ENCODE results near the gene BTC. TPM values are rescaled to one million over a fixed set of nuclear protein-coding genes. Genes with fewer than 3 reads are reported as not detected.

BTC gene
- total and polyA plus RNA-seq, 2 of the 13 experiments (the other 11 are each of a cell fraction or from before 2014, with no cell fraction given): not detected

GRCh38 chr4:74758551-74759145, 35.7 kb downstream of the BTC start (continued):
- no peak for TF ChIP-seq ZNF615 (CRISPR knock-in tag; IDR thresholded peaks at IDR 0.05; ENCODE audit: borderline replicate concordance)
- no peak for TF ChIP-seq FUBP1 (CRISPR knock-in tag; IDR thresholded peaks at IDR 0.05; ENCODE audit: borderline replicate concordance)
- no peak for TF ChIP-seq ZNF503 (CRISPR knock-in tag; IDR thresholded peaks at IDR 0.05)
- no peak for TF ChIP-seq SUZ12 (IDR thresholded peaks at IDR 0.05; ENCODE audit: low read depth, low read length)
- TF ChIP-seq SOX13 (IDR thresholded peaks at IDR 0.05): no peak
- TF ChIP-seq SOX13 (CRISPR knock-in tag; conservative IDR thresholded peaks at IDR 0.05 in 1 of 2, IDR thresholded peaks at IDR 0.05 in 1 of 2): no peak
- no peak for TF ChIP-seq HDAC6 (IDR thresholded peaks at IDR 0.05; ENCODE audit: low read depth, low read length)
- no peak for TF ChIP-seq ZNF367 (CRISPR knock-in tag; IDR thresholded peaks at IDR 0.05; ENCODE audit: borderline replicate concordance)
- TF ChIP-seq EEA1 (CRISPR knock-in tag; IDR thresholded peaks at IDR 0.05; ENCODE audit: borderline replicate concordance): no peak
- no peak for TF ChIP-seq MIER2 (CRISPR knock-in tag; IDR thresholded peaks at IDR 0.05)
- TF ChIP-seq ETV5 (CRISPR knock-in tag; IDR thresholded peaks at IDR 0.05; ENCODE audit: borderline replicate concordance): no peak
